ENCODE data around the gene ATF7IP. TPM values are rescaled to one million over a fixed set of nuclear protein-coding genes. Genes with fewer than 3 reads are reported as not detected.

ATF7IP gene
- polyA plus RNA-seq, 3 donors, result 16.6 to 51.7 (median 19.2) TPM

DNA sequence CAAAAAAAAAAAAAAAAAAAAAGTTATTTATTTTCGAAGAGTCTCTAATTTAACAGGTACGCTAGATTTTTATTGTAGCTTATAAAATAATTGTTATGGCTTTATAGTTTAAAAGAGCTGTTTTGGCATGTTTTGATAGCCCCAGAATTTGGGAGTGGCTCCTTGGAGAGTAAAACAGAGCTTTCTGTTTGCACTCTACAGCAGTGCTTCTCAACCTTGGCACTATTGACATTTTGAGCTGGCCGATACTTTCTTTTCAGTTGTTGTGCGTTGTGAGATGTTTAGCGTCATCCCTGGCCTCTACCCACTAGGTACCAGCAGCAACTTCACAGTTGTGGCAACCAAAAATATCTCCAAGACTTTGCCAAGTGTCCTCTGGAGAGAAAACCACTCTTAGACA is 171.6 kb downstream of the ATF7IP start:
- H3K4me3 Mint-ChIP-seq, result no peak overlapping the region
- peaks cover 54% of the 10 kb centered on the region for H4K20me1 ChIP-seq (ENCODE audit: insufficient read depth, low read length)
- no peak overlapping the region for H3K4me3 ChIP-seq (replicated peaks in 1 of 3; ENCODE audit: low read depth in 2 of 3, low read length in 3 of 3)
- H3K79me2 ChIP-seq (ENCODE audit: insufficient read depth, low read length), result peaks cover 3% of the 10 kb centered on the region
- H3K27ac ChIP-seq (ENCODE audit: low read depth in 1 of 2, low read length in 2 of 2), result no peak overlapping the region
- H3K27me3 Mint-ChIP-seq (ENCODE audit: low read depth in 3 of 3), result peaks cover 0 to 4% (median 0%) of the 10 kb centered on the region in 3 donors
- no peak overlapping the region for H2AFZ ChIP-seq (ENCODE audit: insufficient read depth, low read depth, low read length, poor library complexity, severe bottlenecking)
- H3K36me3 ChIP-seq (replicated peaks in 1 of 2; ENCODE audit: control insufficient read depth in 1 of 2, insufficient read depth in 2 of 2, low read length in 2 of 2), result peaks cover 87 to 95% of the 10 kb centered on the region in 2 donors
- H3K36me3 Mint-ChIP-seq, result peaks cover 87 to 93% of the 10 kb centered on the region in 2 donors
- TF ChIP-seq, protein P1, sequence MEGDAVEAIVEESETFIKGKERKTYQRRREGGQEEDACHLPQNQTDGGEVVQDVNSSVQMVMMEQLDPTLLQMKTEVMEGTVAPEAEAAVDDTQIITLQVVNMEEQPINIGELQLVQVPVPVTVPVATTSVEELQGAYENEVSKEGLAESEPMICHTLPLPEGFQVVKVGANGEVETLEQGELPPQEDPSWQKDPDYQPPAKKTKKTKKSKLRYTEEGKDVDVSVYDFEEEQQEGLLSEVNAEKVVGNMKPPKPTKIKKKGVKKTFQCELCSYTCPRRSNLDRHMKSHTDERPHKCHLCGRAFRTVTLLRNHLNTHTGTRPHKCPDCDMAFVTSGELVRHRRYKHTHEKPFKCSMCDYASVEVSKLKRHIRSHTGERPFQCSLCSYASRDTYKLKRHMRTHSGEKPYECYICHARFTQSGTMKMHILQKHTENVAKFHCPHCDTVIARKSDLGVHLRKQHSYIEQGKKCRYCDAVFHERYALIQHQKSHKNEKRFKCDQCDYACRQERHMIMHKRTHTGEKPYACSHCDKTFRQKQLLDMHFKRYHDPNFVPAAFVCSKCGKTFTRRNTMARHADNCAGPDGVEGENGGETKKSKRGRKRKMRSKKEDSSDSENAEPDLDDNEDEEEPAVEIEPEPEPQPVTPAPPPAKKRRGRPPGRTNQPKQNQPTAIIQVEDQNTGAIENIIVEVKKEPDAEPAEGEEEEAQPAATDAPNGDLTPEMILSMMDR (IDR thresholded peaks at IDR 0.05), result no peak
- H3K4me1 Mint-ChIP-seq, result no peaks in the 10 kb centered on the region
- H3K9me3 ChIP-seq (replicated peaks in 1 of 2; ENCODE audit: control insufficient read depth in 1 of 2, insufficient read depth in 1 of 2, low read length in 2 of 2), result no peaks in the 10 kb centered on the region
- intact Hi-C loops (cut with micrococcal nuclease), result no loop called here
- H3K27me3 ChIP-seq (ENCODE audit: control insufficient read depth in 2 of 2, insufficient read depth in 2 of 2, low read length in 2 of 2), result no peaks in the 10 kb centered on the region
- DNase-seq, result no peak
- H3K4me1 ChIP-seq (ENCODE audit: control insufficient read depth in 1 of 2, insufficient read depth in 2 of 2, low read length in 2 of 2), result no peaks in the 10 kb centered on the region
- H3K9ac ChIP-seq (ENCODE audit: insufficient read depth, low read length, poor library complexity, severe bottlenecking), result no peak overlapping the region
- peaks cover 0 to 5% (median 0%) of the 10 kb centered on the region in 7 donors for H3K9me3 Mint-ChIP-seq
- H3K27ac Mint-ChIP-seq, result peak overlapping the region in 2 of 7 donors; percentile 3 to 59
- WGBS (ENCODE audit: insufficient coverage), result no CpG with 5 or more reads among the region's 5 CpGs
- H3K4me2 ChIP-seq (replicated peaks; ENCODE audit: extremely low read depth, low read length, poor library complexity, severe bottlenecking), result no peak overlapping the region

DNA sequence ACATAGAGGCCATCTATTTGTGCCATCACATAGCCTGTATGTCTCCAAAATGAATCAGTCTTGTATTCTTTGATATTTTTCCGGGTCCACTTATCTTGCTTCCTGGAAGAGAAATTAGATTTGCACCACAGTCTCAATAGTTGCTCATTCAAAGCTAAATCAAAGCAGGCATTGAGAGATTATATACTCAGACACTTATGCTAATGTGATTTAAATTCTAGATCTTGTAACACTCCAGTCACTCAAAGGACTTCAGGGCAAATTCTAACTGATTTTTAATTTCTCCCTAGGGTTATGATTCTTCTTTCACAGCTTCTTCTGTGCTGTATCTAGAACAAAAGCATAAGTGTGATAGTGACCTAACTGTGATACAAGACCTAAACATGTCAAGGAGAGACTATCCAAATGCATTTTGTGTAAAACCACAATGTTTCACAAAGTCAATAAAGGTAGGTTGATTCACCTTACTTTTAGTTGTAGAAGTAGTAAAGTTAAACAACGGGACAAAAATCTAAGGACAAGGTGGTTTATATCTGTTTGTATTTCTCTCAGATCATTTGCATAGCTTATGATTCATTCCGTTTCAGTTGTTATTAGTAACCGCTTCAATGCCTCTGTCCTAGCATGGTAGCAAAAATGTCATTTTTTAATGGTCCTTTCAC is 175.4 kb downstream of the ATF7IP start:
- no peak overlapping the region for H2AFZ ChIP-seq (ENCODE audit: insufficient read depth, low read depth, low read length, poor library complexity, severe bottlenecking)
- H3K9me3 ChIP-seq (replicated peaks in 1 of 2; ENCODE audit: control insufficient read depth in 1 of 2, insufficient read depth in 1 of 2, low read length in 2 of 2), result no peaks in the 10 kb centered on the region
- Mint-ChIP-seq H3K4me1 (no peaks in the 10 kb centered on the region), H3K27ac (no peak overlapping the region), H3K4me3 (no peak overlapping the region), H3K36me3 (peaks cover 66 to 89% of the 10 kb centered on the region in 2 donors), H3K9me3 (peaks cover 0 to 4% (median 0%) of the 10 kb centered on the region in 7 donors), H3K27me3 (ENCODE audit: low read depth in 3 of 3) (peaks cover 0 to 3% (median 2%) of the 10 kb centered on the region in 3 donors)
- no peak overlapping the region for H3K4me2 ChIP-seq (replicated peaks; ENCODE audit: extremely low read depth, low read length, poor library complexity, severe bottlenecking)
- intact Hi-C loops (cut with micrococcal nuclease), result no loop called here
- no peak overlapping the region for H3K4me3 ChIP-seq (replicated peaks in 1 of 3; ENCODE audit: low read depth in 2 of 3, low read length in 3 of 3)
- TF ChIP-seq, protein P1 (IDR thresholded peaks at IDR 0.05), result no peak
- peak overlapping the region in 1 of 2 donors; percentile 2 for H3K27ac ChIP-seq (ENCODE audit: low read depth in 1 of 2, low read length in 2 of 2)
- H3K79me2 ChIP-seq (ENCODE audit: insufficient read depth, low read length), result peaks cover 23% of the 10 kb centered on the region
- H3K36me3 ChIP-seq (replicated peaks in 1 of 2; ENCODE audit: control insufficient read depth in 1 of 2, insufficient read depth in 2 of 2, low read length in 2 of 2), result peaks cover 63 to 83% of the 10 kb centered on the region in 2 donors
- no CpG with 5 or more reads among the region's 4 CpGs for WGBS (ENCODE audit: insufficient coverage)
- no peak for DNase-seq
- H4K20me1 ChIP-seq (ENCODE audit: insufficient read depth, low read length), result peaks cover 58% of the 10 kb centered on the region
- no peak overlapping the region for H3K9ac ChIP-seq (ENCODE audit: insufficient read depth, low read length, poor library complexity, severe bottlenecking)
- H3K4me1 ChIP-seq (ENCODE audit: control insufficient read depth in 1 of 2, insufficient read depth in 2 of 2, low read length in 2 of 2), result no peaks in the 10 kb centered on the region
- H3K27me3 ChIP-seq (ENCODE audit: control insufficient read depth in 2 of 2, insufficient read depth in 2 of 2, low read length in 2 of 2), result no peaks in the 10 kb centered on the region
